Left ventricle myocardium inferior (tissue), 1 donor: ENCODE data around the gene PTCH1. TPM values are rescaled to one million over a fixed set of nuclear protein-coding genes. Genes with fewer than 3 reads are reported as not detected.

Experiments used
- DNase-seq: peaks from one replicate; pipeline ENCODE4 v3.0.0-alpha.2; 2020
- H3K27ac ChIP-seq: fragments of 200-600 bp; replicated peaks from 2 replicates; pipeline ENCODE4 v1.8.0; 2021
- H3K27me3 ChIP-seq: fragments of 200-600 bp; 2 replicates; pipeline ENCODE4 v1.8.0; 2021; ENCODE audit warnings: low read depth
- H3K36me3 ChIP-seq: fragments of 200-600 bp; 2 replicates; pipeline ENCODE4 v1.8.0; 2021
- H3K4me1 ChIP-seq: fragments of 200-600 bp; 2 replicates; pipeline ENCODE4 v1.8.0; 2021
- H3K4me3 ChIP-seq: fragments of 200-600 bp; 2 replicates; pipeline ENCODE4 v1.8.0; 2021; ENCODE audit warnings: mild to moderate bottlenecking, moderate library complexity
- H3K9me3 ChIP-seq: fragments of 200-600 bp; replicated peaks from 2 replicates; pipeline ENCODE4 v1.8.0; 2021
- intact Hi-C: fragments of 100-400 bp; cut with micrococcal nuclease; formaldehyde crosslinking; loops from one replicate; pipeline ENCODE4 v1.11.0; 2022
- total RNA-seq: library from RNA; stranded (reverse); fragmentation: NEBNext Ultra II Directional; extraction: Animal tissue kit (Norgen Biotek cat#: 25700); gene quantifications from one replicate; pipeline ENCODE4 v1.2.1, GENCODE V29; 2021
- TF ChIP-seq, protein P1 (sequence below): fragments of 200-600 bp; IDR thresholded peaks from 2 replicates; pipeline ENCODE4 v1.8.0; 2021; ENCODE audit warnings: antibody characterized with exemption, mild to moderate bottlenecking, borderline replicate concordance
- donor health status: DM: no; HTN: yes; CAD: no; lungs with severe emphysema.

PTCH1 gene
- total RNA-seq, 1 donor from 2014 or later: 6.6 TPM

DNA sequence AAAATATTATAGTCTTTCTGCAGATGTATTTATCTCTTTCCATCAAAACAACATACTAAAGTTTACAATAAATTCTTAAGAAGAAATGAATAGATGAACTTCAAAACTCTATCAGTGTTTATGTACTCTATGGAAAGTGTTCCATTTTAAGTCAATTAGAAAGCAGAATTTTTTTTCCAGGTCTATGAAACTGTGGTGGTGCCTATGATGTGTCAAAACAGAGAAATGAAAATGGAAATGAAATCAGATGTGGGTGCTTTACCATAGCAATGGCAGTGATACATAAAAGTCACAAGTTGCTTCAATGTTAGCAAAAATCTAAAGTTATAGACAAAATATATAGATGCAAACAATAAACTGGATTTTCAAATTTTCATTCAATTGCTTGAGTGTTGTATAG lies 97.3 kb downstream of the PTCH1 start:
- Histone ChIP-seq H3K27me3 (no peaks in the 10 kb centered on the region), H3K9me3 (peaks cover 38% of the 10 kb centered on the region), H3K27ac (no peak overlapping the region), H3K36me3 (peaks cover 15% of the 10 kb centered on the region), H3K4me1 (no peaks in the 10 kb centered on the region), H3K4me3 (no peak overlapping the region)
- TF ChIP-seq, protein P1, sequence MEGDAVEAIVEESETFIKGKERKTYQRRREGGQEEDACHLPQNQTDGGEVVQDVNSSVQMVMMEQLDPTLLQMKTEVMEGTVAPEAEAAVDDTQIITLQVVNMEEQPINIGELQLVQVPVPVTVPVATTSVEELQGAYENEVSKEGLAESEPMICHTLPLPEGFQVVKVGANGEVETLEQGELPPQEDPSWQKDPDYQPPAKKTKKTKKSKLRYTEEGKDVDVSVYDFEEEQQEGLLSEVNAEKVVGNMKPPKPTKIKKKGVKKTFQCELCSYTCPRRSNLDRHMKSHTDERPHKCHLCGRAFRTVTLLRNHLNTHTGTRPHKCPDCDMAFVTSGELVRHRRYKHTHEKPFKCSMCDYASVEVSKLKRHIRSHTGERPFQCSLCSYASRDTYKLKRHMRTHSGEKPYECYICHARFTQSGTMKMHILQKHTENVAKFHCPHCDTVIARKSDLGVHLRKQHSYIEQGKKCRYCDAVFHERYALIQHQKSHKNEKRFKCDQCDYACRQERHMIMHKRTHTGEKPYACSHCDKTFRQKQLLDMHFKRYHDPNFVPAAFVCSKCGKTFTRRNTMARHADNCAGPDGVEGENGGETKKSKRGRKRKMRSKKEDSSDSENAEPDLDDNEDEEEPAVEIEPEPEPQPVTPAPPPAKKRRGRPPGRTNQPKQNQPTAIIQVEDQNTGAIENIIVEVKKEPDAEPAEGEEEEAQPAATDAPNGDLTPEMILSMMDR: no peak
- no peak for DNase-seq
- intact Hi-C loops: no loop called here

DNA sequence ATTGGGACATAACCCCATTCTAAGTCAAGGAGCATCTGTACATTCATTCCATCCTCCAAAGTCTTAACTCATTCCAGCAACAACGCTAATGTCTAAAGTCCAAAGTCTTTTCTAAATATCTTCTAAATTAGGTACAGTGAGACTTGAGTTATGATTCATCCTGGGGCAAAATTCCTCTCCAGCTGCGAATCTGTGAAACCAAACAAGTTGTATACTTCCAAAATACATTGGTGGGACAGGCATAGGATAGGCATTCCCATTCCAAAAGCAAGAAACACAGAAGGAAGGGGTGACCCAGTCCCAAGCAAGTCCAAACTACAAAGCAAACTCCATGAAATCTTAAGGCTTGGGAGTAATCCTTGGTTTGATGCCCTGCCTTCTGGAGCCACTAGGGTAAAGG lies 101.6 kb downstream of the PTCH1 start:
- TF ChIP-seq, protein P1: no peak
- intact Hi-C loops: no loop called here
- no peak overlapping the region for H3K4me3 ChIP-seq
- H3K27ac ChIP-seq: no peak overlapping the region
- no peak for DNase-seq
- no peaks in the 10 kb centered on the region for H3K36me3 ChIP-seq
- H3K9me3 ChIP-seq: peaks cover 6% of the 10 kb centered on the region
- H3K27me3 ChIP-seq: no peaks in the 10 kb centered on the region
- H3K4me1 ChIP-seq: no peaks in the 10 kb centered on the region

DNA sequence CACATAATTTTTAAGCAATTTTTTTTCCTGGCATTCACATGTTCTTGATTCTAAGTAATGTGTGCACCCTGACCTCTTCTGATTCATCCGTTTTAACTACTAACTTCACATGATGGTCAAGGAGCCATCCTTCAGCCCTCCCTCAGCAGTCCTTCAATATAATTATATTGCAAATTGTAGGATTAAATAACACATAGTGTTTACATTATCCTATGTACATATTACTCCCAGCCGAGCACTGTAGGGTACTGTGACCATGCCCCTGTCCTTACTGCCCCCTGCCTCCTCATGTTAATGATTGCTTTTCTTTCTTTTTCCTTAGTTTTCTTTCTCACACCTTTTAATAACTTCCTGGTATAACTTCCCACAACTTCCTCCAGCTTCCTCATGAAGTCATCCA lies 103.0 kb downstream of the PTCH1 start:
- Histone ChIP-seq H3K4me3 (no peak overlapping the region), H3K4me1 (no peaks in the 10 kb centered on the region), H3K36me3 (no peaks in the 10 kb centered on the region), H3K9me3 (peaks cover 6% of the 10 kb centered on the region), H3K27me3 (no peaks in the 10 kb centered on the region), H3K27ac (no peak overlapping the region)
- no peak for DNase-seq
- intact Hi-C loops: no loop called here
- TF ChIP-seq, protein P1: no peak

DNA sequence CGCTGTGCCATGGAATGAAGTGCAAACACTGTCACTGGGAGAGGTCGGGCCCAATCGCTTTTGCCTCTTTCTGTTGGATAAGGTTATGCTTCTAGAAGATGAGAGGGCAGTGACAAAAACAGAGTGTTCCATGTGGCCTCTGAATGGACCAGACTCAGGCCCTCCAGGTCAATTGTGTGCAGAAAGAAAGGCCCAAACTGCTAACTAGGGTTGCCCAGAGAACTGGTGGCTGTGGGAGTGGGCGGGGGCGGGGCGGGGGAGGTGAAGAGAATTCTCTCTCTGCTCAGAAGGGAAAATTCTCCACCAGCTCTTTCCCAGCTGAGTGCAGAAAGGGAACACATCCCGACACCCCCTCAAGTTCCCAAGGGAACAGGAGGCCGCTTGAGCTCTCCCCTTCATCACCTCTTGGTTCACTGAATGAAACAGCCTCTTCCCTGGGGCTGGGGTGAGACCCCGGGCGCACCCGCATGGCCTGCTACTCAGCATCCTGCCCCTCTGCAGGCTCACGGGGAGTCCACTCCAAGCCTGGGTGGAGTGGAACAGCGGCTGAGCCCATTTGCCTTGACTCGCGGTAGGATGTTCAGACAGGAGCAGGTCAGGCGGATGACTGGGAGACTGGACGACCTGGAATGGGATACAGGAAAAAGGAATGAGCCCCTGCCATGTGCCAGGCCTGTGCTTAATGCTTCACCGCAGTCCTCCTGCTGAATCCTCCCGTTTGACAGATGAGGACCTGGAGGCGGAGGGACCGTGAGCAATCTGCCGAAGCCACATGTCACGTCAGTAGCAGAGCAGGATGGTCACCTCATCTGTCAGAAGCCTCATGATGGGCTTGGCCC lies 105.5 kb downstream of the PTCH1 start:
- Histone ChIP-seq H3K27ac (no peak overlapping the region), H3K27me3 (no peaks in the 10 kb centered on the region), H3K9me3 (no peaks in the 10 kb centered on the region), H3K4me3 (no peak overlapping the region), H3K36me3 (no peaks in the 10 kb centered on the region), H3K4me1 (no peaks in the 10 kb centered on the region)
- intact Hi-C loops: no loop called here
- no peak for DNase-seq
- TF ChIP-seq, protein P1: no peak

DNA sequence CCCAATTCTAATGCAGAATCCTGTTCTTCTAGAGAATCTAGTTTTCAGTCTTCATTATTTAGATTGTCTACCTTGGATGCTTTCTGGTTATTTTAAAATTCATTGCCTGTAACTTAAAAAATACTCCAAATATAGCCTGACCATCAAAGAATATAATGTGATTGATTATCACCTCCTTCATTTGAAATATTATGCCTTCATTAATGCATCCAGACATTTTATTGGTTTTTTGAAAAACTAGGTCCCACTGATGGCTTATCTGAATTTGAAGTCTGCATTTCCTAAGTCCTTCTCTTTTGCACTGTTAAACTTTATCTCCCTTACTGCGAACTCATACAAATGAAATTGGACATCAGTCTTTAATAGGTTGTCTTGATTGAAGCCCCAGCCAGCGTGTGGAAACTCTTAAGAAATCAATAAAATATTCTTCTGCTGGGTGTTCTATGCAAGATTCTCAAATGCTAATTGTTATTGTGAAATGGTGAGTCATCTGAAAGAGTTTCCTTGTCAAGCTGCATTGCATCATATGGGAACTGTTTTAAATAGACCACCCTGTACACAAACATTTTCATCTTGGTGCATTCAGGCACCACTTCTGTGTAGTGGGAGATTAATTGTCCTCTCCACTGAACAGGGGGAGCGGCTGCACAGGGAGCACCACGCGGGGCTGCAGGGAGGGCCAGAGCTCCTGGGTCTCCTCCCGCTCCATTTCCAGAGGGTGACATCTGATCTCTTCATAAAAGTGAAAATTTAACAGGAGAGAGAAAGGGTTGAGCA lies 106.9 kb downstream of the PTCH1 start:
- TF ChIP-seq, protein P1: no peak
- DNase-seq: no peak
- no peaks in the 10 kb centered on the region for H3K9me3 ChIP-seq
- intact Hi-C loops: no loop called here
- H3K4me3 ChIP-seq: no peak overlapping the region
- no peaks in the 10 kb centered on the region for H3K27me3 ChIP-seq
- H3K4me1 ChIP-seq: no peaks in the 10 kb centered on the region
- no peak overlapping the region for H3K27ac ChIP-seq
- H3K36me3 ChIP-seq: no peaks in the 10 kb centered on the region
